ACC112 (cell line): ENCODE data around the gene PGAP6.

Source experiments
- H2AFZ ChIP-seq: fragments of 200-600 bp; sonication (generic); one replicate; pipeline ENCODE4 v1.6.0; 2017; ENCODE audit warnings: antibody characterized with exemption, low read length; ENCODE audit not compliant: unreplicated experiment
- H3K27ac ChIP-seq: fragments of 200-600 bp; sonication (generic); 2 replicates; pipeline ENCODE4 v1.5.1; 2014; ENCODE audit warnings: low read depth, mild to moderate bottlenecking, antibody characterized with exemption, low read length, moderate library complexity
- H3K27me3 ChIP-seq: fragments of 200-600 bp; sonication (generic); 2 replicates; pipeline ENCODE4 v1.6.1; 2014; ENCODE audit warnings: mild to moderate bottlenecking, antibody characterized with exemption, low read length, moderate library complexity, mixed read lengths; ENCODE audit not compliant: insufficient read depth
- H3K36me3 ChIP-seq: fragments of 200-600 bp; sonication (generic); 2 replicates; pipeline ENCODE4 v1.6.1; 2016; ENCODE audit warnings: mild to moderate bottlenecking, antibody characterized with exemption, low read length, moderate library complexity, mixed read lengths; ENCODE audit not compliant: insufficient read depth
- H3K4me1 ChIP-seq: fragments of 200-600 bp; sonication (generic); one replicate; pipeline ENCODE4 v1.6.1; 2016; ENCODE audit warnings: low read length, mixed read lengths; ENCODE audit not compliant: insufficient read depth, unreplicated experiment, control insufficient read depth
- H3K4me3 ChIP-seq: fragments of 200-600 bp; sonication (generic); 2 replicates; pipeline ENCODE4 v1.5.1; 2014; ENCODE audit warnings: mild to moderate bottlenecking, low read depth, low read length
- H3K79me2 ChIP-seq: fragments of 200-600 bp; sonication (generic); one replicate; pipeline ENCODE4 v1.6.0; 2016; ENCODE audit warnings: low read length; ENCODE audit not compliant: control insufficient read depth, unreplicated experiment, insufficient read depth

Gene PGAP6

DNA sequence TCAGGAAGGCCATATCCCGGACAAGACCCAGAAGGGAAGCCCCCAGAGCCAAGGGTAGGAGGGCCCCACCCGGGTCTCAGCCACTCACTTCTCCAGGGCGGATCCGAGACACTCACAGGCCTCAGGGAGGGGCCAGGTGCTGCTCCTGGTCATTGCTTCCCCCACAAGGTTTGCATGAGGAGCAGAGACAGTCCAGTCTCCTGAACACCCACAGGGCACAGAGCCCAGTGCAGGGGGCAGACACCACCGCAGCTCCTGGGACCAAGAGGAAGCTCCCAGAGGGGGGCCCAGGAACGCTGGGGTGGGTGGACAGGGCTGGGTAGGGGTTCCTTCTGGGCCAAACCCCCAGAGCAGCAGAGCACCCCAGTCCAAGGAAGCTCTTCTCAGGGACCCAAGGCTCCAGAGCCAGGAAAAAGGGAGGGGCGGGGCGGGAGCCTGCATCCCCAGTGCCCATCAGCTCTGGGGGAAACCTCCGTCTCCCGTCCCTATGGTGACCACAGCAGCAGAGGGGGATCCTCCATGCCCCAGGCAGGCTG lies 10.7 kb downstream of the PGAP6 start:
- no peaks in the 10 kb centered on the region for H3K79me2 ChIP-seq
- H3K27ac ChIP-seq = no peak overlapping the region
- peak overlapping the region; percentile 68 for H3K4me3 ChIP-seq

GRCh38 chr16:370443-370842 lies 11.3 kb downstream of the PGAP6 start, which contains the start of gene MRPL28:
TSS of gene MRPL28 (minus strand) at chr16:370538. CDS start at chr16:370218, 320 bp downstream.
- H2AFZ ChIP-seq = no peak within 1 kb of the TSS
- H3K36me3 ChIP-seq = no peaks in the 10 kb centered on the region; the same call in 1 of the 2 replicates
- no peaks in the 10 kb centered on the region for H3K79me2 ChIP-seq
- H3K27me3 ChIP-seq = no peaks in the 10 kb centered on the region
- peak within 1 kb of the TSS; percentile 68 for H3K4me3 ChIP-seq
- H3K4me1 ChIP-seq = peaks cover 3% of the 10 kb centered on the region
- no peak within 1 kb of the TSS for H3K27ac ChIP-seq

More for the DNA sequence above, 10.7 kb downstream of the PGAP6 start:
- Histone ChIP-seq H2AFZ (no peak overlapping the region), H3K27me3 (no peaks in the 10 kb centered on the region), H3K36me3 (no peaks in the 10 kb centered on the region; the same call in 1 of the 2 replicates), H3K4me1 (peaks cover 3% of the 10 kb centered on the region)

DNA sequence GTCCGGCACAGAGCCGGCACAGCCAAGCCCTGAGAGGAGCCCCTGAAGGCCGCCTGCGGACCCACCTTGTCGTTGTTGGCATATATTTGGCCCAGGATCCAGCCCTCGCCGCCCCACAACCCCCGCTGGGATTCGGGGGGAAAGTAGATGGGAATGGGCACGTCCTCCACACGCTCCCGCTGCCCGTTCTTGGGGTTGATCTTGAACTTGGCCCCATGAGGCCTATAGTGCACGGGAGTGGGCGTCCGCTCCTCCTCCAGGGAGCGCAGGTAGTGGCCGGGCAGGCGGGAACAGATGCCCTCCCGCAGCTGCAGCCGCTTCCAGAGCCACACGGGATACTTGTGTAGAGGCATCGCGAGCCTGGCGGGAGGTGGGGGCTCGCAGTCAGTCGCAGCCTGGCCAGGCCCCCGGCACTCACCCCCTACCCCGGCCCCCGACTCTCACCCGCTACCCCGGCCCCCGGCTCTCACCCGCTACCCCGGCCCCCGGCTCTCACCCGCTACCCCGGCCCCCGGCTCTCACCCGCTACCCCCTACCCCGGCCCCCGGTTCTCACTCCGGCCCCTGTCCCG lies 11.8 kb downstream of the PGAP6 start:
- Histone ChIP-seq H2AFZ (no peak overlapping the region), H3K4me3 (peak overlapping the region; percentile 68), H3K79me2 (no peaks in the 10 kb centered on the region), H3K27me3 (no peaks in the 10 kb centered on the region), H3K36me3 (no peaks in the 10 kb centered on the region; the same call in 1 of the 2 replicates), H3K4me1 (peaks cover 3% of the 10 kb centered on the region), H3K27ac (no peak overlapping the region)

DNA sequence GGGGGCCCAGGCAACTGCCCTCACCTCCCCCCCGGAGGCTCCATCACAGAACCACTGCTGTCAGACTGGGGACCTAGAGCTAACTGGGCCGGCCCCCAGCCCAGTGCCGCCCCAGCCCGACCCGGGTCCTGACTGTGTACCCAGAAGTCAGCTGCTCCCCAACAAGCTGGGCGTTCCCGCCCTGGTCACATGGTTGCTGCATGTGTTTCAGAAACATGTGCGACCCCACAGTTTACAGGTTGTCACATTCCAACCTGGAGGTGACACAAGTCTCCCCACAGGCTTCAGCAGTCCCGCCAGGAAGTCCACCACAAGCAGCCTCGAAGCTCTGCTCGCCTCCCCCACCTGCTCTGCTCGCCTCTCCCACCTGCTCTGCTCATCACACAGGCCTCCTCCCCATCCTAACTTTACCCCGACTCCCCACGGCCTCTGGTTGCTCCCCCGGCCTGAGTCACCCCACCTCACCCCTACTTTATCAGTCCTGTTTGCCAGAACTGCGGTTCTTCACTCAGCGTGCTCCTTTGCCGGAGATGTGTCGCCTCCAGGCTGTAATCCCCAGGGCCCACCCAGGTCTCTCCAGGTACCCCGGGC lies 12.4 kb downstream of the PGAP6 start:
- H3K4me3 ChIP-seq = peak overlapping the region; percentile 68
- no peaks in the 10 kb centered on the region for H3K27me3 ChIP-seq
- H3K79me2 ChIP-seq = no peaks in the 10 kb centered on the region
- H3K36me3 ChIP-seq = no peaks in the 10 kb centered on the region; the same call in 1 of the 2 replicates
- H2AFZ ChIP-seq = no peak overlapping the region
- no peak overlapping the region for H3K27ac ChIP-seq
- peaks cover 3% of the 10 kb centered on the region for H3K4me1 ChIP-seq

DNA sequence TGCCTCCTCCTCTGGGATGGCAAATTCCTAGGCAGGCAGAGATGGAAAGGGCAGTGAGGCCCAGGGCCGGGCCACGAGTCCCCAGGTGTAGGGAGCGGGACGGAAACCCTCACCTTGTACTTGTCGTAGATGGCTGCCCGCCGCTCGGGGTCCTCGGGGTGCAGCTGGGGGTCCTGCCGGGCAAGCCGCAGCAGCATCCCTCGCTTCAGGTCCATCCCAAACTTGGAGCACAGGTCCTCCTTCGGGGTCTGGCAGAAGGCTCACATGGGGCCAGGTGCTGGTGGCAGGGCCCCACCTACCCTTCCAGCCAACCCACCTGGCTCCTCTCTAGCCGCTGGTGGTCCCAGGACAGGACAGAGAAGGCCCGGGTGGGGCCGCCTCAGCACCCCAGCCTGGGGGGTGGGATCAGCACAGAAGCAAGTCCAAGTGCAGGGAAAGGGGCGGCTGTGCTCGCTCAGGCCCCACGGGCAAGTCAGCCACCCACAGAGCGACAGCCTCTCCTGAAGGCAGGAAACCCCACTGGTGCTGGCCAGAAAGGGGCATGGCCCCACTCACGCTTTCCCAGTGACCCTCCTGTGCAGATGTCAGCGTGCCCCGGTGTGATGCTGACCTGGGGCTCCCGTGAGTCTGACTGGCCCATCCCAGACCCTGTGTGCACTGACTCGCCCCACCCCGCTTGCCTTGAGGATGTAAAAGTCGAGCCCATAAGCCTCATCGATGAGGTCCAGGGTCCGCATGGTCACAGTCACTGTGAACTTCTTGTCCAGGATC lies 13.2 kb downstream of the PGAP6 start:
- no peak overlapping the region for H3K4me3 ChIP-seq
- H3K79me2 ChIP-seq = no peaks in the 10 kb centered on the region
- peaks cover 3% of the 10 kb centered on the region for H3K4me1 ChIP-seq
- no peak overlapping the region for H2AFZ ChIP-seq
- no peaks in the 10 kb centered on the region; the same call in 1 of the 2 replicates for H3K36me3 ChIP-seq
- no peak overlapping the region for H3K27ac ChIP-seq
- H3K27me3 ChIP-seq = no peaks in the 10 kb centered on the region

DNA sequence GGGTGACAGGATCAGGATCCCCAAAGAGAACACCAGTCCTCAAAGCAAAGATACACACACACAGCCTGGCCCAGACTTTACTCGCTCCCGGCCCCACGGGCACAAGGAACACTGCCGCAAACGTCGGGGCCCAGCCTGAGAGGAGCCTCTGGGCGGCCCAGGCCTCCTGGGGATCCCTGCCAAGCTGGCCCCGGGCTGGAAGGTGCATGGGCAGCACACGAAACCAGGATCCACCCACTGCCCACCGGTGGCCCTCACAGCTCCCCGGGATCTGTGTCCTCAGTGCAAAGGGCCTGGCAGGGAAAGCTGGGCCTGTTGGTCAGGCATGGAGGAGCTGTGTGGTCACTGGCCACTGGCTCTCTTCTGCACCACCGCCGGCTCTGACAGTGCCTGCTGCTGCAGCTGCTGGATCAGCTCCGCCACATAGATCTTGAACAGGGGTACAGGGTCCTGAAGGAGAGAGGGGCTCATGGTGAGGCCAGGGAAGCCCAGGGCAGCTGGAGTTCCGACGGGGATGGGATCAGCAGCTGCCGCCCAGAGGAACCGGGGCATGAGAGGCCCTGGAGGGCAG lies 14.4 kb downstream of the PGAP6 start:
- H3K36me3 ChIP-seq = no peaks in the 10 kb centered on the region; the same call in 1 of the 2 replicates

GRCh38 chr16:366476-366875 lies 15.3 kb downstream of the PGAP6 start:
- Histone ChIP-seq H3K4me1 (peaks cover 3% of the 10 kb centered on the region), H2AFZ (no peak overlapping the region), H3K36me3 (no peaks in the 10 kb centered on the region), H3K4me3 (no peak overlapping the region), H3K79me2 (no peaks in the 10 kb centered on the region), H3K27me3 (no peaks in the 10 kb centered on the region), H3K27ac (no peak overlapping the region)

More for the DNA sequence above, 14.4 kb downstream of the PGAP6 start:
- Histone ChIP-seq H3K27ac (no peak overlapping the region), H2AFZ (no peak overlapping the region), H3K4me3 (no peak overlapping the region), H3K79me2 (no peaks in the 10 kb centered on the region), H3K27me3 (no peaks in the 10 kb centered on the region), H3K4me1 (peaks cover 3% of the 10 kb centered on the region)

DNA sequence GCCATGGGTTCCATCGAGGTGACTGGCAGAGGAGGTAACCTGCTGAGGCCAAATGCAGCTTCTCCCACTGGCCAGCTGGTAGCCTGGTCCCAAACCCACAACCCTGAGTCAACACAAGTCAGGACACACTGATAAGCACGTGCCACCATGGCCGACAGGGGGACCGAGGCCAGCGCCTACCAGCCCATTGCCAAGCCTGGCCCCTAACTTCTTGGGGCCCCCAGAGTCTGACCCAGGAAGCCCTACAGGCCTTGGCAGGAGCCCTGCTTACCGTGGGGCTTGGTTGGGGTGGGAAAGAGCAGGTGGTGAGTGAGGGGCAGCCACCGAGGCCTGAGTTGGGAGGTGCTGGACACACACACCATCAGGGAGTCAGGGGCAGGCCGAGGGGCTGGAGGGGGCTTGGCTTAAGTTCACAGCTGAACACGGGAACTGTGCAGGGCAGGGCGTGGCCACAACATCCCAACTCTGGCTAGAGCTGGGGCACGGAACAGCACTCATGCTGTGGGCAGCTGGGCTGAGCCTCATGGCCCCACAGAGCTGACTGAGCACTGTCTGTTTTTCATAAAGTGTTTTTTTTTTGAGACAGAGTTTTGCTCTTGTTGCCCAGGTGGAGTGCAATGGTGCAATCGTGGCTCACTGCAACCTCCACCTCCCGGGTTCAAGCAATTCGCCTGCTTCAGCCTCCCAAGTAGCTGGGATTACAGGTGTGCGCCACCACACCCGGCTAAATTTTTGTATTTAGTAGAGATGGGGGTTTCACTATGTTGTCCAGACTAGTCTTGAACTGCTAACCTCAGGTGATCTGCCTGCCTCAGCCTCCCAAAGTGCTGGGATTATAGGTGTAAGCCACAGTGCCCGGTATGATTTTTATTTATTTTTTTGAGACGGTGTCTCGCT lies 16.9 kb downstream of the PGAP6 start:
- no peaks in the 10 kb centered on the region for H3K4me1 ChIP-seq
- H2AFZ ChIP-seq = no peak overlapping the region
- no peaks in the 10 kb centered on the region for H3K79me2 ChIP-seq

DNA sequence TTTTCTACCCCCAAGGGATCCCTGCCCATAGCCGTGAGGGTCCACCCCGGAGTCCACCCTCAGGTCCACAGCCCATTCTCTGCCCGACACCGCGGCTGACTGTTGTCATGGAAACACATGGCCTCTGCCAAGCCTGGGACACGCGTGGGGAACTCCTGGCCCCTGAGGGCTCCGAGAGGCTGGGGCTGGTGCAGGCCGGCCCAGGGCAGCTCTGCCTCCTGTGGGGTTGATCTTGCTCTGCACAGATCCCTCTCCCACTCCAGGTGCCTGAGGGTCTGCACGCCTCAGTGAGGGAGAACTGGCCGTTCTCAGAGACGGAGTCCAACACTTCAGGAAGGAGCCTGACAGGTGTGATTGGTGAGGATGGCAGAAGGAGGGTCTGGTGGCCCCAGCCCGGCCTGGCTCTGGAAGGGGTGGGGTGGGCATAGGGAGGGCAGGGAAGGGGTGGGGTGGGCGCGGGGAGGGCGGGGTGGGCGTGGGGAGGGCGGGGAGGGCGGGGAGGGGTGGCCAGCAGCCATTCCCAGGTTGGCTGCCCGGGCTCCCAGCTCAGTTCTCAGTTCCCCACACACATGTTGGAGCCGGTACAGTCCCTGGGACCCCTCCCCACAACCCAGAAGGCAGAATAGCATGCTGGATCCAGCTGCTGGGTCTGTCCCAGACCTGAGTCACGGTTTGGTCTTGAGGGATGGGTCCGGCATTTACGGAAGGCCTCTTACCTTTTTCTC lies 17.9 kb downstream of the PGAP6 start:
- H3K4me3 ChIP-seq = no peak overlapping the region
- no peak overlapping the region for H2AFZ ChIP-seq
- no peaks in the 10 kb centered on the region for H3K4me1 ChIP-seq

More for the DNA sequence above, 16.9 kb downstream of the PGAP6 start:
- H3K27me3 ChIP-seq = no peaks in the 10 kb centered on the region
- H3K4me3 ChIP-seq = no peak overlapping the region
- no peaks in the 10 kb centered on the region for H3K36me3 ChIP-seq
- no peak overlapping the region for H3K27ac ChIP-seq

More for the DNA sequence above, 17.9 kb downstream of the PGAP6 start:
- Histone ChIP-seq H3K27ac (no peak overlapping the region), H3K36me3 (no peaks in the 10 kb centered on the region), H3K27me3 (no peaks in the 10 kb centered on the region), H3K79me2 (no peaks in the 10 kb centered on the region)
